H1 (cell line): Measurements from ENCODE around the gene ZFYVE21.

ENCODE experiments used
- ATF3 ChIP-seq: IDR thresholded peaks from 2 replicates; pipeline ENCODE4 v1.6.1; 2011; ENCODE audit warnings: low read depth, mild to moderate bottlenecking, low read length; ENCODE audit not compliant: insufficient read depth
- CEBPB ChIP-seq: IDR thresholded peaks from 2 replicates; pipeline ENCODE4 v1.6.1; 2012; ENCODE audit warnings: low read depth, low read length
- CTCF ChIP-seq, 3 experiments: IDR thresholded peaks; 1 replicate in 2 of 3; 2 replicates in 1 of 3; pipeline versions ENCODE4 v1.5.1 to v1.6.1; 2011; ENCODE audit warnings: low read length in 3 of 3, mild to moderate bottlenecking in 3 of 3, inconsistent platforms in 2 of 3, low read depth in 1 of 3, moderate library complexity in 1 of 3; ENCODE audit not compliant: insufficient read depth in 1 of 3; ENCODE audit errors: control extremely low read depth in 1 of 3
- EGR1 ChIP-seq: IDR thresholded peaks from 2 replicates; pipeline ENCODE4 v1.6.1; 2011; ENCODE audit warnings: low read depth, low read length, borderline replicate concordance
- RFX5 ChIP-seq: IDR thresholded peaks from 2 replicates; pipeline ENCODE4 v1.6.1; 2011; ENCODE audit warnings: low read depth, low read length, improper control_type of control experiment, borderline replicate concordance
- SP1 ChIP-seq: IDR thresholded peaks from 2 replicates; pipeline ENCODE4 v1.6.1; 2011; ENCODE audit warnings: low read depth, low read length

GRCh38 chr14:103732868-103733620 is 17.4 kb downstream of the ZFYVE21 start:
- TF ChIP-seq SP1 (no peak), CTCF (IDR thresholded peaks at IDR 0.05; ENCODE audit: control extremely low read depth in 1 of 3, insufficient read depth in 1 of 3, low read depth in 1 of 3, low read length in 3 of 3) (no peak), CEBPB (no peak), ATF3 (no peak), EGR1 (no peak), RFX5 (no peak)
